ENCODE results near the gene CCNQ.
"Not testable (repeated sequence)": the region's sequence is repeated elsewhere in the genome, so short reads cannot be mapped to it uniquely, and the experiment has no call there.

The CCNQ gene

GRCh38 chrX:153622661-153623309 is 23.8 kb upstream of the CCNQ start:
- no peak for DNase-seq

- DNase-seq, result no peak
These were observed 23.1 kb upstream of the CCNQ start for GRCh38 chrX:153621949-153622598.

GRCh38 chrX:153620576-153620975 is 21.6 kb upstream of the CCNQ start:
- DNase-seq, result no peak

- DNase-seq, result no peak
These were observed 15.9 kb upstream of the CCNQ start for GRCh38 chrX:153614818-153615217.

- DNase-seq, result no peak
These were observed 13.5 kb upstream of the CCNQ start for GRCh38 chrX:153612413-153612812.

- DNase-seq, result no peak
These were observed 12.6 kb upstream of the CCNQ start for GRCh38 chrX:153611298-153612095.

- no peak for DNase-seq
These were observed 11.9 kb upstream of the CCNQ start for GRCh38 chrX:153610836-153611213.

GRCh38 chrX:153609917-153610835 is 11.2 kb upstream of the CCNQ start:
- DNase-seq, result peak; percentile 8

- no peak for DNase-seq
These were observed 9.9 kb upstream of the CCNQ start for GRCh38 chrX:153608806-153609205.

GRCh38 chrX:153608376-153608775 is 9.4 kb upstream of the CCNQ start:
- no peak for DNase-seq

- no peak for DNase-seq
These were observed 7.6 kb upstream of the CCNQ start for GRCh38 chrX:153606503-153606902.

GRCh38 chrX:153604666-153605380 is 5.9 kb upstream of the CCNQ start:
- DNase-seq, result not testable (repeated sequence)

- no peak for DNase-seq
These were observed 4.3 kb upstream of the CCNQ start for GRCh38 chrX:153603131-153603656.

GRCh38 chrX:153602601-153603000 is 3.7 kb upstream of the CCNQ start:
- no peak for DNase-seq

- DNase-seq, result no peak
These were observed 2.7 kb upstream of the CCNQ start for GRCh38 chrX:153601511-153602110.

- no peak for DNase-seq
These were observed 2.0 kb upstream of the CCNQ start for GRCh38 chrX:153600921-153601320.

GRCh38 chrX:153600032-153600373 is 1.1 kb upstream of the CCNQ start:
- no peak for DNase-seq

- peak; percentile 67 for DNase-seq
These were observed 473 bp upstream of the CCNQ start for GRCh38 chrX:153599192-153600031.

- DNase-seq, result no peak
These were observed 1.8 kb downstream of the CCNQ start for GRCh38 chrX:153596981-153597750.

Data from NCI-H510A (cell line).